ENCODE measurements around the gene IFT81. TPM values are rescaled to one million over a fixed set of nuclear protein-coding genes. Genes with fewer than 3 reads are reported as not detected.

Gene IFT81
- total RNA-seq, 6 donors from 2014 or later = 7.7 to 39.1 (median 10.8) TPM

DNA sequence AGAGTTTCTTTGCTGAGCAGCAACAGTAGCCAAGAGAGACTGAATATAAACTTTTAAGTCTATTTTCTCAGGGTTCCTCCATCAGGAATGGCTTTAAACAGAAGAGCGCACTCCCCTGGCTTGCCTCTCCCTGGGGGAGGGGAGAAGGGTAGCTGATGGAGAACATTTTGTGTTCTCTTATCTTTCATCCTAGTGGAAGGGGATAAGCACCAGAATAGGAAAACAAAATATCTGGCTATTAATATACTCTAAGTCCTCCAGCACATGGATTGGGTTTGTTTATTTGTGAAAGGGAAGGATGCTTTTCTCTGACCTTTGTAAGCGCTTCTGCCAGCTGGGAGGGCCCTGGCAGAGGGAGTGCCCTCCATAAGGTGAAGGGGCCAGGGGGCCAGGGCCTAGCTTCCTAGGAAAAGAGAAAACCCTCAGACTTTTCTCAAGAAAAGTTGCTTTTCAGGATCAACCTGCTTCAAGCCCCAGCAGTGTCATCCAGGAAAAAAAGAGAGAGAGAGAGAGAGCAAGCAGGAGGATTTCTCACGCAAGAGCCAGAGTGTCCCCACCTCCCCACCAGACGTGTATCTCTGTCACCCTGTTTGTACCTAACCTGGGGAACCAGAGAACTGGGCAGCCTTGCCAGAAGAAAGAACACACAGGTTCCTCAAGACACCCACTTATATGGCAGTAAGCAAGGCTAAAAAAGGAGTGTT is 122.6 kb downstream of the IFT81 start:
- Histone ChIP-seq H3K27me3 (no peaks in the 10 kb centered on the region), H3K27ac (peak overlapping the region; percentile 41 to 72 (median 65)), H3K4me3 (no peak overlapping the region), H3K9me3 (no peaks in the 10 kb centered on the region), H3K4me1 (peaks cover 22 to 41% (median 26%) of the 10 kb centered on the region in 4 donors), H3K36me3 (no peaks in the 10 kb centered on the region)
- no peak for TF ChIP-seq POLR2AphosphoS5 (IDR thresholded peaks at IDR 0.05)
- TF ChIP-seq, protein P1, sequence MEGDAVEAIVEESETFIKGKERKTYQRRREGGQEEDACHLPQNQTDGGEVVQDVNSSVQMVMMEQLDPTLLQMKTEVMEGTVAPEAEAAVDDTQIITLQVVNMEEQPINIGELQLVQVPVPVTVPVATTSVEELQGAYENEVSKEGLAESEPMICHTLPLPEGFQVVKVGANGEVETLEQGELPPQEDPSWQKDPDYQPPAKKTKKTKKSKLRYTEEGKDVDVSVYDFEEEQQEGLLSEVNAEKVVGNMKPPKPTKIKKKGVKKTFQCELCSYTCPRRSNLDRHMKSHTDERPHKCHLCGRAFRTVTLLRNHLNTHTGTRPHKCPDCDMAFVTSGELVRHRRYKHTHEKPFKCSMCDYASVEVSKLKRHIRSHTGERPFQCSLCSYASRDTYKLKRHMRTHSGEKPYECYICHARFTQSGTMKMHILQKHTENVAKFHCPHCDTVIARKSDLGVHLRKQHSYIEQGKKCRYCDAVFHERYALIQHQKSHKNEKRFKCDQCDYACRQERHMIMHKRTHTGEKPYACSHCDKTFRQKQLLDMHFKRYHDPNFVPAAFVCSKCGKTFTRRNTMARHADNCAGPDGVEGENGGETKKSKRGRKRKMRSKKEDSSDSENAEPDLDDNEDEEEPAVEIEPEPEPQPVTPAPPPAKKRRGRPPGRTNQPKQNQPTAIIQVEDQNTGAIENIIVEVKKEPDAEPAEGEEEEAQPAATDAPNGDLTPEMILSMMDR (IDR thresholded peaks at IDR 0.05) = no peak
- TF ChIP-seq POLR2A (IDR thresholded peaks at IDR 0.05) = no peak
- no peak for TF ChIP-seq EP300 (IDR thresholded peaks at IDR 0.05)
- no peak for ATAC-seq (ENCODE audit: low FRiP score in 2 of 2)
- no peak for DNase-seq
- WGBS, 2 donors = 57 to 64% methylated on average over 4 of the region's 4 CpGs

DNA sequence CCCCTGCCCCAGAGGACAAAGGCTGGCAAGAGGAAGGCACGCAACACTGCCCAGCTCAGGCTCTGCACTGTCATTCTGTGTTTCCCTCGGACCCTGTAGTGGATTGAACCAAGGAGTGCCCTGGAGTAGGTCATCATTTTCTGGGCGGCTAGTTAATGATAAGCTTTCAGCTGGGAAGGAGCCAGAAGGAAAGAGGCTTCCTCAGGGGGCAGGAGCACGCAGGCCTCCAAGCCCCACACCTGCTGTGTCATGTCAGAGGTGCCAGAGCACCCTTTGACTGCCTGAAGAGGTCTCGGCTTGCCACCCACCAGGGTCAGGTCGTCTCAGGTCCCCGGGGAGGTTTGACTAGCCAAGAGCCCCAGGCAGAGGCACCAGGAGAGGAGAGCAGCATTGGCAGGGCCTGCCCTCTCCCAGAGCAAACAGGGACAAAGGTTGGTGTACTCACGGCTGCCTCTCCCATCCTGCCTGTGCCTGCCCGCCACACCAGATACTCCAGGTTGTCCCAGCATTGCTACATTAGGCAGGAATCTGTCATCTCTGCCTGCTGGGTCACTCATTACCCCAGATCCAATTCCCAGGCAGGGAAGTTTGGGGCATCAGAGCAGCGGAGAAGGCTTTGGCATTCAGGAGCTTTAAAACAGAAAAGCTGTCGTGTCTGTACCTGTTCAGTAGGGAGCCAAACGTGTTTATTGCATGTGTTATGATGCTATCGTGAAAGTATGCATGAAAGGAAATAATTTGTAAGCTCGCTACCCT is 123.4 kb downstream of the IFT81 start:
- H3K27ac ChIP-seq = peak overlapping the region; percentile 41 to 72 (median 65)
- no peak overlapping the region for H3K4me3 ChIP-seq
- 56 to 70% methylated on average over 9 to 13 of the region's 14 CpGs for WGBS, 2 donors
- peaks cover 22 to 41% (median 26%) of the 10 kb centered on the region in 4 donors for H3K4me1 ChIP-seq
- TF ChIP-seq POLR2A (IDR thresholded peaks at IDR 0.05) = peak in 1 of 4 donors; percentile 11
- TF ChIP-seq, protein P1 (IDR thresholded peaks at IDR 0.05) = no peak
- H3K36me3 ChIP-seq = no peaks in the 10 kb centered on the region
- no peaks in the 10 kb centered on the region for H3K9me3 ChIP-seq
- DNase-seq (peak in 1 of 2 donors; percentile 72), ATAC-seq (ENCODE audit: low FRiP score in 2 of 2) (peak; percentile 23 to 80)
- H3K27me3 ChIP-seq = no peaks in the 10 kb centered on the region

DNA sequence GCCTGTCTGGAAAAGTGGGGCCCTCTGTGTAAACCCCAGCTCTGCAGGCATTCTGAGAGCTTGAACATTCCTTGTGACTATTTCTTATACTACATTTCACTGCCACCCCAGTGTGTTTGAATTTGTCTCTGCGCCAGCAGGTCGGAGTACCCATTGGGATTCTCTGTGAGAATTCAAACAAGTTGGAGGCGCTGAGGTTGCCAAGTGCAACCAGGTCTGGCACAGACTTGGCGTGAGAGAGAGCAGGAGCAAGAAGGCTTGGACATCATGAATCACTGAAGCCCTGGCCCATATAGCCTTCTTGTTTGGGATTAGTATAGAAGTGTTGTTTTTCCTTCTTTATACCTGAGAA is 123.9 kb downstream of the IFT81 start:
- 77 to 83% methylated on average over 4 of the region's 4 CpGs for WGBS, 2 donors
- DNase-seq (no peak), ATAC-seq (ENCODE audit: low FRiP score in 2 of 2) (peak in 1 of 2 donors; percentile 12)
- Histone ChIP-seq H3K27ac (peak overlapping the region in 3 of 4 donors; percentile 41 to 72 (median 58)), H3K9me3 (no peaks in the 10 kb centered on the region), H3K4me3 (no peak overlapping the region), H3K27me3 (no peaks in the 10 kb centered on the region), H3K4me1 (peaks cover 22 to 41% (median 26%) of the 10 kb centered on the region in 4 donors), H3K36me3 (no peaks in the 10 kb centered on the region)
- TF ChIP-seq, protein P1 (IDR thresholded peaks at IDR 0.05) = no peak
- TF ChIP-seq POLR2AphosphoS5 (IDR thresholded peaks at IDR 0.05) (no peak), EP300 (IDR thresholded peaks at IDR 0.05) (no peak), POLR2A (IDR thresholded peaks at IDR 0.05) (no peak)

DNA sequence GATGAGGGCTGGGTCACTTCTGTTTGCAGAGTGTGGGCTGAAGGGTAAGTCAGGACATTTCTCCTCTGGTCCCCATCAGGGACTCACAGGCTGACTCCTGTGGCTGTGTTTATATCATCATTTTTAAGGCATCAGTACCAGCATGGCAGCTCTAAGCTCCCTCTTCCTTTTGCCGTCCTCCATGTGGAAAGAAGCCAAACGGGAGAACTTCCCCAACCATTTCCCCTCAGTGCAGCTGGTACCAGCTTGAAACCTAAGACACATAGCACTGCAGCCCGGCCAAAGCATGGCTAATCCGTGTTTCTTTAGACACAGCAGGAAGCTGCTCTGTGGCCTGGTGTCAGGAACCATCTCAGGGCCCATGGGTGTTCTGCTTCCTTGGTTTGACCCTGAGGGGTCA is 124.9 kb downstream of the IFT81 start:
- 21 to 33% methylated on average over 4 of the region's 4 CpGs for WGBS, 2 donors
- ATAC-seq (ENCODE audit: low FRiP score in 2 of 2) (no peak), DNase-seq (no peak)
- Histone ChIP-seq H3K9me3 (no peaks in the 10 kb centered on the region), H3K4me1 (peaks cover 22 to 48% (median 29%) of the 10 kb centered on the region in 4 donors), H3K4me3 (no peak overlapping the region), H3K27ac (peak overlapping the region in 3 of 4 donors; percentile 45 to 67 (median 52)), H3K27me3 (no peaks in the 10 kb centered on the region), H3K36me3 (no peaks in the 10 kb centered on the region)
- no peak for TF ChIP-seq POLR2AphosphoS5 (IDR thresholded peaks at IDR 0.05)
- TF ChIP-seq EP300 (IDR thresholded peaks at IDR 0.05) = no peak
- TF ChIP-seq POLR2A (IDR thresholded peaks at IDR 0.05) = no peak
- TF ChIP-seq, protein P1 (IDR thresholded peaks at IDR 0.05) = no peak
